ENCODE results near the gene RABL2B. TPM values are rescaled to one million over a fixed set of nuclear protein-coding genes. Genes with fewer than 3 reads are reported as not detected.

The RABL2B gene
- total RNA-seq, 1 experiment from 2014 or later: 19.0 TPM

GRCh38 chr22:50725597-50725996, 57.8 kb downstream of the RABL2B start:
- Mint-ChIP-seq H3K36me3 (ENCODE audit: insufficient read depth in 1 of 3, low read depth in 3 of 3) (peaks cover 4 to 14% (median 13%) of the 10 kb centered on the region in 3 experiments; a peak in 6 of 7 replicates), H3K9me3 (peaks cover 0 to 4% of the 10 kb centered on the region in 2 experiments; a peak in 1 of 5 replicates), H3K4me1 (peaks cover 8 to 9% of the 10 kb centered on the region in 2 experiments), H3K27me3 (ENCODE audit: low read depth) (peaks cover 55% of the 10 kb centered on the region), H3K27ac (no peak overlapping the region), H3K4me3 (no peak overlapping the region)
- Histone ChIP-seq H3K27me3 (ENCODE audit: insufficient read depth, low read length) (peaks cover 19% of the 10 kb centered on the region; the same call in 1 of the 2 replicates), H2BK12ac (ENCODE audit: insufficient read length, low read depth, low read length) (no peak overlapping the region), H2AK5ac (ENCODE audit: insufficient read length, low read length) (no peak overlapping the region), H3K23me2 (ENCODE audit: insufficient read length, low read depth, low read length, poor library complexity, severe bottlenecking) (peaks cover 3% of the 10 kb centered on the region), H4K91ac (ENCODE audit: insufficient read length, low read depth, low read length) (no peak overlapping the region), H2BK20ac (ENCODE audit: low read depth, low read length, poor library complexity, severe bottlenecking) (no peak overlapping the region), H2BK15ac (ENCODE audit: low read depth, low read length) (no peak overlapping the region), H3K79me1 (ENCODE audit: insufficient read depth, low read depth, low read length, poor library complexity, severe bottlenecking) (no peaks in the 10 kb centered on the region), H2AFZ (ENCODE audit: low read length) (no peak overlapping the region), H3K56ac (ENCODE audit: insufficient read length, low read depth, low read length) (no peak overlapping the region), H4K5ac (ENCODE audit: insufficient read length, low read depth, low read length) (no peak overlapping the region), H3K9me3 (ENCODE audit: control insufficient read depth, low read depth, low read length) (no peaks in the 10 kb centered on the region), H3K4me2 (ENCODE audit: insufficient read depth, insufficient read length, low read length) (no peak overlapping the region), H2BK5ac (ENCODE audit: insufficient read length, low read length) (no peak overlapping the region), H3K4ac (ENCODE audit: low read depth, low read length) (no peak overlapping the region), H2BK120ac (ENCODE audit: low read depth, low read length, poor library complexity, severe bottlenecking) (no peak overlapping the region), H3K27ac (ENCODE audit: insufficient read length, low read depth, low read length) (no peak overlapping the region), H3K18ac (ENCODE audit: insufficient read length, low read depth, low read length) (no peak overlapping the region), H3K23ac (ENCODE audit: insufficient read length, low read depth, low read length) (no peak overlapping the region), H3K14ac (ENCODE audit: insufficient read depth, low read length) (no peak overlapping the region), H3K4me1 (ENCODE audit: insufficient read depth, low read length) (no peaks in the 10 kb centered on the region), H3K9ac (ENCODE audit: extremely low read depth, insufficient read length, low read length) (no peak overlapping the region), H3K79me2 (ENCODE audit: insufficient read depth, low read length) (no peaks in the 10 kb centered on the region), H4K20me1 (ENCODE audit: control insufficient read depth, insufficient read depth, insufficient read length) (no peaks in the 10 kb centered on the region), H3T11ph (ENCODE audit: low read length) (no peak overlapping the region), H4K8ac (replicated peaks; ENCODE audit: insufficient read length, low read depth, low read length) (no peak overlapping the region)
- WGBS (ENCODE audit: extremely low coverage, insufficient read length, low lambda C conversion rate): no CpG with 5 or more reads among the region's 7 CpGs
- no peak for DNase-seq
- TF ChIP-seq CTCF (conservative IDR thresholded peaks at IDR 0.05): no peak
